NT2/D1 (cell line): ENCODE measurements around the gene MAP2K5.

Source experiments
- SUZ12 ChIP-seq: IDR thresholded peaks from 2 replicates; pipeline ENCODE4 v1.6.1; 2011; ENCODE audit not compliant: insufficient read length, insufficient read depth; ENCODE audit errors: extremely low read depth
- YY1 ChIP-seq: IDR thresholded peaks from 2 replicates; pipeline ENCODE4 v1.6.1; 2011; ENCODE audit not compliant: insufficient read length, insufficient read depth
- ZNF274 ChIP-seq: IDR thresholded peaks from 2 replicates; pipeline ENCODE4 v1.6.1; 2011; ENCODE audit warnings: mild to moderate bottlenecking, low read depth, low read length

GRCh38 chr15:67855842-67856241 lies 313.3 kb downstream of the MAP2K5 start:
- TF ChIP-seq YY1 = no peak
- no peak for TF ChIP-seq ZNF274
- TF ChIP-seq SUZ12 = no peak
